Measurements from ENCODE around the gene ZNF236. TPM values are rescaled to one million over a fixed set of nuclear protein-coding genes. Genes with fewer than 3 reads are reported as not detected.

Gene ZNF236
- total and polyA plus RNA-seq, 2 experiments from 2014 or later, result 7.4 to 8.2 TPM

GRCh38 chr18:76914314-76914713 lies 92.0 kb downstream of the ZNF236 start:
- Histone ChIP-seq H3K4me1 (ENCODE audit: insufficient read depth) (no peaks in the 10 kb centered on the region), H3K9me3 (ENCODE audit: low read depth) (no peaks in the 10 kb centered on the region), H3K27ac (no peak overlapping the region), H2AFZ (no peak overlapping the region), H3K4me3 (no peak overlapping the region), H3K9me2 (replicated peaks; ENCODE audit: insufficient read depth) (no peaks in the 10 kb centered on the region), H3K36me3 (replicated peaks; ENCODE audit: insufficient read depth, low read depth) (no peaks in the 10 kb centered on the region), H3K4me2 (no peak overlapping the region), H4K20me1 (ENCODE audit: insufficient read depth, poor library complexity, severe bottlenecking) (no peaks in the 10 kb centered on the region), H3K79me2 (no peaks in the 10 kb centered on the region), H3K27me3 (no peaks in the 10 kb centered on the region)
- WGBS (ENCODE audit: low lambda C conversion rate, missing lambda C conversion rate), result 85% methylated on average over 8 of the region's 8 CpGs
- DNase-seq (ENCODE audit: low spot score), result no peak
- no peak for TF ChIP-seq EZH2phosphoT487 (IDR thresholded peaks at IDR 0.05; ENCODE audit: low read depth, severe bottlenecking, unreplicated experiment)
- TF ChIP-seq EZH2 (IDR thresholded peaks at IDR 0.05; ENCODE audit: borderline replicate concordance), result no peak

GRCh38 chr18:76914796-76915195 lies 92.4 kb downstream of the ZNF236 start:
- Histone ChIP-seq H3K4me3 (no peak overlapping the region), H3K27ac (no peak overlapping the region)
- 44% methylated on average over 3 of the region's 3 CpGs for WGBS (ENCODE audit: low lambda C conversion rate, missing lambda C conversion rate)

GRCh38 chr18:76915456-76915855 lies 93.1 kb downstream of the ZNF236 start:
- H2AFZ ChIP-seq, result no peak overlapping the region
- no peaks in the 10 kb centered on the region for H3K4me1 ChIP-seq (ENCODE audit: insufficient read depth)
- H3K4me3 ChIP-seq, result no peak overlapping the region
- TF ChIP-seq CTCF (IDR thresholded peaks at IDR 0.05; ENCODE audit: poor library complexity) (no peak), EZH2 (IDR thresholded peaks at IDR 0.05; ENCODE audit: borderline replicate concordance) (no peak), EZH2phosphoT487 (IDR thresholded peaks at IDR 0.05; ENCODE audit: low read depth, severe bottlenecking, unreplicated experiment) (no peak)
- no peaks in the 10 kb centered on the region for H3K9me2 ChIP-seq (replicated peaks; ENCODE audit: insufficient read depth)
- H3K79me2 ChIP-seq, result no peaks in the 10 kb centered on the region
- no peak overlapping the region for H3K27ac ChIP-seq
- 62% methylated on average over 5 of the region's 5 CpGs for WGBS (ENCODE audit: low lambda C conversion rate, missing lambda C conversion rate)
- no peaks in the 10 kb centered on the region for H4K20me1 ChIP-seq (ENCODE audit: insufficient read depth, poor library complexity, severe bottlenecking)
- H3K36me3 ChIP-seq (replicated peaks; ENCODE audit: insufficient read depth, low read depth), result no peaks in the 10 kb centered on the region
- H3K4me2 ChIP-seq, result no peak overlapping the region
- no peaks in the 10 kb centered on the region for H3K27me3 ChIP-seq
- no peaks in the 10 kb centered on the region for H3K9me3 ChIP-seq (ENCODE audit: low read depth)
- no peak for DNase-seq (ENCODE audit: low spot score)

More at GRCh38 chr18:76914796-76915195, 92.4 kb downstream of the ZNF236 start:
- H2AFZ ChIP-seq, result no peak overlapping the region
- no peaks in the 10 kb centered on the region for H3K9me3 ChIP-seq (ENCODE audit: low read depth)
- DNase-seq (ENCODE audit: low spot score), result no peak
- no peaks in the 10 kb centered on the region for H3K9me2 ChIP-seq (replicated peaks; ENCODE audit: insufficient read depth)
- H3K4me1 ChIP-seq (ENCODE audit: insufficient read depth), result no peaks in the 10 kb centered on the region
- no peaks in the 10 kb centered on the region for H3K36me3 ChIP-seq (replicated peaks; ENCODE audit: insufficient read depth, low read depth)
- no peaks in the 10 kb centered on the region for H3K79me2 ChIP-seq
- no peaks in the 10 kb centered on the region for H4K20me1 ChIP-seq (ENCODE audit: insufficient read depth, poor library complexity, severe bottlenecking)
- H3K27me3 ChIP-seq, result no peaks in the 10 kb centered on the region
- TF ChIP-seq EZH2 (IDR thresholded peaks at IDR 0.05; ENCODE audit: borderline replicate concordance), result no peak
- TF ChIP-seq CTCF (IDR thresholded peaks at IDR 0.05; ENCODE audit: poor library complexity), result no peak
- no peak for TF ChIP-seq EZH2phosphoT487 (IDR thresholded peaks at IDR 0.05; ENCODE audit: low read depth, severe bottlenecking, unreplicated experiment)
- no peak overlapping the region for H3K4me2 ChIP-seq

- H3K4me2 ChIP-seq, result no peak overlapping the region
- DNase-seq (ENCODE audit: low spot score), result no peak
- no peaks in the 10 kb centered on the region for H3K9me2 ChIP-seq (replicated peaks; ENCODE audit: insufficient read depth)
- TF ChIP-seq CTCF (IDR thresholded peaks at IDR 0.05; ENCODE audit: poor library complexity), result no peak
- TF ChIP-seq EZH2phosphoT487 (IDR thresholded peaks at IDR 0.05; ENCODE audit: low read depth, severe bottlenecking, unreplicated experiment), result no peak
- TF ChIP-seq EZH2 (IDR thresholded peaks at IDR 0.05; ENCODE audit: borderline replicate concordance), result no peak
- H2AFZ ChIP-seq, result no peak overlapping the region
- WGBS (ENCODE audit: low lambda C conversion rate, missing lambda C conversion rate), result 97% methylated on average over 5 of the region's 5 CpGs
- H4K20me1 ChIP-seq (ENCODE audit: insufficient read depth, poor library complexity, severe bottlenecking), result no peaks in the 10 kb centered on the region
- no peak overlapping the region for H3K4me3 ChIP-seq
- no peaks in the 10 kb centered on the region for H3K27me3 ChIP-seq
- no peak overlapping the region for H3K27ac ChIP-seq
- H3K9me3 ChIP-seq (ENCODE audit: low read depth), result no peaks in the 10 kb centered on the region
- H3K79me2 ChIP-seq, result no peaks in the 10 kb centered on the region
- no peaks in the 10 kb centered on the region for H3K36me3 ChIP-seq (replicated peaks; ENCODE audit: insufficient read depth, low read depth)
- H3K4me1 ChIP-seq (ENCODE audit: insufficient read depth), result no peaks in the 10 kb centered on the region
Measured at GRCh38 chr18:76920974-76921373, 98.6 kb downstream of the ZNF236 start.
